Liver (tissue), 9 donors: ENCODE data around the gene UBL3. TPM values are rescaled to one million over a fixed set of nuclear protein-coding genes. Genes with fewer than 3 reads are reported as not detected.

Source experiments
- DNase-seq: peaks from one replicate; pipeline ENCODE4 v3.0.0-alpha.2; 2017; ENCODE audit warnings: low spot score
- H3K27ac ChIP-seq, 2 donors: one replicate each; pipeline ENCODE4 v1.7.0; 2013; ENCODE audit warnings: inconsistent platforms in 2 of 2, low read length in 2 of 2, control low read depth in 1 of 2, low read depth in 1 of 2, mild to moderate bottlenecking in 1 of 2
- H3K27me3 ChIP-seq, 4 donors: one replicate each; pipeline versions ENCODE4 v1.6.1 to v1.7.0; 2013; ENCODE audit warnings: low read length in 3 of 4, inconsistent platforms in 1 of 4, mild to moderate bottlenecking in 1 of 4, moderate library complexity in 1 of 4; ENCODE audit not compliant: control insufficient read depth in 4 of 4, insufficient read depth in 4 of 4
- H3K36me3 ChIP-seq, 4 donors: one replicate each; pipeline versions ENCODE4 v1.6.1 to v1.7.0; 2013; ENCODE audit warnings: low read length in 3 of 4, mild to moderate bottlenecking in 3 of 4, low read depth in 1 of 4, moderate library complexity in 1 of 4; ENCODE audit not compliant: control insufficient read depth in 4 of 4, insufficient read depth in 3 of 4
- H3K4me1 ChIP-seq, 4 donors: one replicate each; pipeline versions ENCODE4 v1.6.1 to v1.7.0; 2013; ENCODE audit warnings: low read length in 3 of 4, mild to moderate bottlenecking in 3 of 4, moderate library complexity in 1 of 4; ENCODE audit not compliant: control insufficient read depth in 4 of 4, insufficient read depth in 4 of 4
- H3K4me3 ChIP-seq, 3 donors: one replicate each; pipeline versions ENCODE4 v1.6.1 to v1.7.0; 2013; ENCODE audit warnings: low read length in 3 of 3, control low read depth in 1 of 3, low read depth in 1 of 3, mild to moderate bottlenecking in 1 of 3
- H3K9ac ChIP-seq, 2 donors: one replicate each; pipeline ENCODE4 v1.7.0; 2013; ENCODE audit warnings: low read length in 2 of 2, mild to moderate bottlenecking in 2 of 2, moderate library complexity in 2 of 2, control low read depth in 1 of 2, low read depth in 1 of 2
- H3K9me3 ChIP-seq, 4 donors: one replicate each; pipeline versions ENCODE4 v1.6.1 to v1.7.0; 2013; ENCODE audit warnings: low read length in 3 of 4; ENCODE audit not compliant: control insufficient read depth in 4 of 4
- EGR1 ChIP-seq, 2 donors: IDR thresholded peaks; 2 replicates each; pipeline ENCODE4 v1.6.1; 2016 to 2018; ENCODE audit warnings: antibody characterized with exemption in 2 of 2, low read depth in 2 of 2
- FOXA1 ChIP-seq: IDR thresholded peaks from 2 replicates; pipeline ENCODE4 v1.6.1; 2016; ENCODE audit warnings: antibody characterized with exemption
- FOXA2 ChIP-seq: IDR thresholded peaks from 2 replicates; pipeline ENCODE4 v1.6.1; 2016; ENCODE audit warnings: antibody characterized with exemption
- GABPA ChIP-seq, 2 donors: IDR thresholded peaks in 1 of 2; conservative IDR thresholded peaks in 1 of 2; 2 replicates each; pipeline ENCODE4 v1.6.1; 2016; ENCODE audit warnings: antibody characterized with exemption in 2 of 2, mild to moderate bottlenecking in 1 of 2, moderate library complexity in 1 of 2
- HNF4A ChIP-seq, 2 donors: conservative IDR thresholded peaks; 2 replicates each; pipeline ENCODE4 v1.6.1; 2016; ENCODE audit warnings: antibody characterized with exemption in 2 of 2, mild to moderate bottlenecking in 2 of 2
- HNF4G ChIP-seq: IDR thresholded peaks from 2 replicates; pipeline ENCODE4 v1.6.1; 2016; ENCODE audit warnings: antibody characterized with exemption
- JUND ChIP-seq, 2 donors: IDR thresholded peaks; 2 replicates each; pipeline ENCODE4 v1.6.1; 2016; ENCODE audit warnings: antibody characterized with exemption in 2 of 2
- NR2F2 ChIP-seq: IDR thresholded peaks from 2 replicates; pipeline ENCODE4 v1.6.1; 2016; ENCODE audit warnings: antibody characterized with exemption
- RAD21 ChIP-seq, 2 donors: IDR thresholded peaks; 2 replicates each; pipeline ENCODE4 v1.6.1; 2016; ENCODE audit warnings: antibody characterized with exemption in 2 of 2, mild to moderate bottlenecking in 2 of 2
- RXRA ChIP-seq, 2 donors: IDR thresholded peaks; 2 replicates each; pipeline ENCODE4 v1.6.1; 2017 to 2018; ENCODE audit warnings: antibody characterized with exemption in 2 of 2, mild to moderate bottlenecking in 1 of 2
- SP1 ChIP-seq: IDR thresholded peaks from 2 replicates; pipeline ENCODE4 v1.6.1; 2018; ENCODE audit warnings: antibody characterized with exemption, mild to moderate bottlenecking
- TAF1 ChIP-seq: conservative IDR thresholded peaks from 2 replicates; pipeline ENCODE4 v1.6.1; 2016; ENCODE audit warnings: antibody characterized with exemption, mild to moderate bottlenecking
- YY1 ChIP-seq: IDR thresholded peaks from 2 replicates; pipeline ENCODE4 v1.6.1; 2016; ENCODE audit warnings: antibody characterized with exemption, mild to moderate bottlenecking
- WGBS: extraction: QIAGEN DNeasy Blood & Tissue Kit; methylation state at CpG from one replicate; pipeline ENCODE4 v1.1.7; 2013; 5-methylcytosine and 5-hydroxymethylcytosine counted together
- polyA plus RNA-seq, 2 donors: library from polyadenylated mRNA; stranded (reverse) in 1 of 2; unstranded in 1 of 2; fragments of 200-250 nt in 1 of 2; fragments of >200 nt in 1 of 2; fragmentation: Nextera tagmentation in 1 of 2; extraction: Ambion mirVana in 1 of 2; gene quantifications; one replicate each; pipeline versions ENCODE4 v1.2.1 to v1.2.3, GENCODE V29; 2013 to 2015
- total RNA-seq, 2 donors: library from RNA; depleted of rRNA; stranded (reverse); fragments of >200 nt; gene quantifications; one replicate each; pipeline ENCODE4 v1.2.3, GENCODE V29; 2014
- TF ChIP-seq, protein P1 (sequence below): IDR thresholded peaks from 2 replicates; pipeline ENCODE4 v1.6.1; 2016; ENCODE audit warnings: antibody characterized with exemption
- TF ChIP-seq, protein P2 (sequence below): fragments of 150-350 bp; IDR thresholded peaks from 2 replicates; pipeline ENCODE4 v1.5.1; 2017; ENCODE audit warnings: improper control_type of control experiment, low read depth, low read length; ENCODE audit not compliant: missing input control
- TF ChIP-seq, protein P3 (sequence below): IDR thresholded peaks from 2 replicates; pipeline ENCODE4 v1.6.1; 2016; ENCODE audit warnings: antibody characterized with exemption, mild to moderate bottlenecking
- TF ChIP-seq, protein P4 (sequence below): IDR thresholded peaks from 2 replicates; pipeline ENCODE4 v1.6.1; 2016; ENCODE audit warnings: antibody characterized with exemption
- TF ChIP-seq, protein P5 (sequence below): IDR thresholded peaks from 2 replicates; pipeline ENCODE4 v1.6.1; 2016; ENCODE audit warnings: antibody characterized with exemption
- donor health status: healthy.
- donor health status: healthy.
- donor health status: healthy.
- donor health status: healthy.
- donor health status: healthy.

The UBL3 gene
- total and polyA plus RNA-seq, 4 donors = 13.9 to 21.3 (median 15.9) TPM

DNA sequence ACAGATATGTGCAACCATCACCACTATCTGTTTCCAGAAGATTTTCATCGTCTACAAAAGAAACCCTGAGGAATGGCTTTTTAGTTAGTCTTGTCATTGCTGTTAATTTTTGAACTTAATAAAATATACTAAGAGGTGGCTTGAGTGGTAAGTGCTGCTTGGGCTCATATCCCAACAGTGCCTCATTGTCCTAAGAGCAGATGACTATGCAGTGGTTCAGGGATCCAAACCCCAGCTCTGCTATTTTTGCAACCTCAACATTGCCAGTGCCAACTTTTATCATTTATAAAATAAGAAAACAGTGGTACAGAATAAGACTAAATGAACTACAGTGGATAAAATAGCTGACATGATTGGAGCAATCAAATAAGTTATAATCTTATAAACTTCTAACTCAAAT is 131.7 kb downstream of the UBL3 start:
- TF ChIP-seq NR2F2 = no peak
- TF ChIP-seq, protein P1, sequence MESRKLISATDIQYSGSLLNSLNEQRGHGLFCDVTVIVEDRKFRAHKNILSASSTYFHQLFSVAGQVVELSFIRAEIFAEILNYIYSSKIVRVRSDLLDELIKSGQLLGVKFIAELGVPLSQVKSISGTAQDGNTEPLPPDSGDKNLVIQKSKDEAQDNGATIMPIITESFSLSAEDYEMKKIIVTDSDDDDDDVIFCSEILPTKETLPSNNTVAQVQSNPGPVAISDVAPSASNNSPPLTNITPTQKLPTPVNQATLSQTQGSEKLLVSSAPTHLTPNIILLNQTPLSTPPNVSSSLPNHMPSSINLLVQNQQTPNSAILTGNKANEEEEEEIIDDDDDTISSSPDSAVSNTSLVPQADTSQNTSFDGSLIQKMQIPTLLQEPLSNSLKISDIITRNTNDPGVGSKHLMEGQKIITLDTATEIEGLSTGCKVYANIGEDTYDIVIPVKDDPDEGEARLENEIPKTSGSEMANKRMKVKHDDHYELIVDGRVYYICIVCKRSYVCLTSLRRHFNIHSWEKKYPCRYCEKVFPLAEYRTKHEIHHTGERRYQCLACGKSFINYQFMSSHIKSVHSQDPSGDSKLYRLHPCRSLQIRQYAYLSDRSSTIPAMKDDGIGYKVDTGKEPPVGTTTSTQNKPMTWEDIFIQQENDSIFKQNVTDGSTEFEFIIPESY = no peak
- TF ChIP-seq, protein P2, sequence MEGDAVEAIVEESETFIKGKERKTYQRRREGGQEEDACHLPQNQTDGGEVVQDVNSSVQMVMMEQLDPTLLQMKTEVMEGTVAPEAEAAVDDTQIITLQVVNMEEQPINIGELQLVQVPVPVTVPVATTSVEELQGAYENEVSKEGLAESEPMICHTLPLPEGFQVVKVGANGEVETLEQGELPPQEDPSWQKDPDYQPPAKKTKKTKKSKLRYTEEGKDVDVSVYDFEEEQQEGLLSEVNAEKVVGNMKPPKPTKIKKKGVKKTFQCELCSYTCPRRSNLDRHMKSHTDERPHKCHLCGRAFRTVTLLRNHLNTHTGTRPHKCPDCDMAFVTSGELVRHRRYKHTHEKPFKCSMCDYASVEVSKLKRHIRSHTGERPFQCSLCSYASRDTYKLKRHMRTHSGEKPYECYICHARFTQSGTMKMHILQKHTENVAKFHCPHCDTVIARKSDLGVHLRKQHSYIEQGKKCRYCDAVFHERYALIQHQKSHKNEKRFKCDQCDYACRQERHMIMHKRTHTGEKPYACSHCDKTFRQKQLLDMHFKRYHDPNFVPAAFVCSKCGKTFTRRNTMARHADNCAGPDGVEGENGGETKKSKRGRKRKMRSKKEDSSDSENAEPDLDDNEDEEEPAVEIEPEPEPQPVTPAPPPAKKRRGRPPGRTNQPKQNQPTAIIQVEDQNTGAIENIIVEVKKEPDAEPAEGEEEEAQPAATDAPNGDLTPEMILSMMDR = no peak
- TF ChIP-seq, protein P3, sequence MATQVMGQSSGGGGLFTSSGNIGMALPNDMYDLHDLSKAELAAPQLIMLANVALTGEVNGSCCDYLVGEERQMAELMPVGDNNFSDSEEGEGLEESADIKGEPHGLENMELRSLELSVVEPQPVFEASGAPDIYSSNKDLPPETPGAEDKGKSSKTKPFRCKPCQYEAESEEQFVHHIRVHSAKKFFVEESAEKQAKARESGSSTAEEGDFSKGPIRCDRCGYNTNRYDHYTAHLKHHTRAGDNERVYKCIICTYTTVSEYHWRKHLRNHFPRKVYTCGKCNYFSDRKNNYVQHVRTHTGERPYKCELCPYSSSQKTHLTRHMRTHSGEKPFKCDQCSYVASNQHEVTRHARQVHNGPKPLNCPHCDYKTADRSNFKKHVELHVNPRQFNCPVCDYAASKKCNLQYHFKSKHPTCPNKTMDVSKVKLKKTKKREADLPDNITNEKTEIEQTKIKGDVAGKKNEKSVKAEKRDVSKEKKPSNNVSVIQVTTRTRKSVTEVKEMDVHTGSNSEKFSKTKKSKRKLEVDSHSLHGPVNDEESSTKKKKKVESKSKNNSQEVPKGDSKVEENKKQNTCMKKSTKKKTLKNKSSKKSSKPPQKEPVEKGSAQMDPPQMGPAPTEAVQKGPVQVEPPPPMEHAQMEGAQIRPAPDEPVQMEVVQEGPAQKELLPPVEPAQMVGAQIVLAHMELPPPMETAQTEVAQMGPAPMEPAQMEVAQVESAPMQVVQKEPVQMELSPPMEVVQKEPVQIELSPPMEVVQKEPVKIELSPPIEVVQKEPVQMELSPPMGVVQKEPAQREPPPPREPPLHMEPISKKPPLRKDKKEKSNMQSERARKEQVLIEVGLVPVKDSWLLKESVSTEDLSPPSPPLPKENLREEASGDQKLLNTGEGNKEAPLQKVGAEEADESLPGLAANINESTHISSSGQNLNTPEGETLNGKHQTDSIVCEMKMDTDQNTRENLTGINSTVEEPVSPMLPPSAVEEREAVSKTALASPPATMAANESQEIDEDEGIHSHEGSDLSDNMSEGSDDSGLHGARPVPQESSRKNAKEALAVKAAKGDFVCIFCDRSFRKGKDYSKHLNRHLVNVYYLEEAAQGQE = no peak
- no peak for TF ChIP-seq GABPA (IDR thresholded peaks at IDR 0.05 in 1 of 2, conservative IDR thresholded peaks at IDR 0.05 in 1 of 2)
- TF ChIP-seq EGR1 (IDR thresholded peaks at IDR 0.05; ENCODE audit: low read depth in 2 of 2) = no peak
- no peak for TF ChIP-seq SP1
- TF ChIP-seq RAD21 (IDR thresholded peaks at IDR 0.05) = no peak
- TF ChIP-seq TAF1 = no peak
- TF ChIP-seq RXRA (IDR thresholded peaks at IDR 0.05) = no peak
- TF ChIP-seq, protein P4, sequence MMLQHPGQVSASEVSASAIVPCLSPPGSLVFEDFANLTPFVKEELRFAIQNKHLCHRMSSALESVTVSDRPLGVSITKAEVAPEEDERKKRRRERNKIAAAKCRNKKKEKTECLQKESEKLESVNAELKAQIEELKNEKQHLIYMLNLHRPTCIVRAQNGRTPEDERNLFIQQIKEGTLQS = no peak
- TF ChIP-seq JUND (IDR thresholded peaks at IDR 0.05) = no peak
- TF ChIP-seq YY1 = no peak
- no peak for TF ChIP-seq FOXA2
- TF ChIP-seq HNF4G = no peak
- TF ChIP-seq, protein P5, sequence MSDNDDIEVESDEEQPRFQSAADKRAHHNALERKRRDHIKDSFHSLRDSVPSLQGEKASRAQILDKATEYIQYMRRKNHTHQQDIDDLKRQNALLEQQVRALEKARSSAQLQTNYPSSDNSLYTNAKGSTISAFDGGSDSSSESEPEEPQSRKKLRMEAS = no peak
- H3K36me3 ChIP-seq = no peaks in the 10 kb centered on the region
- WGBS = 82% methylated on average over 1 of the region's 1 CpG
- H3K9me3 ChIP-seq = peaks cover 0 to 5% (median 4%) of the 10 kb centered on the region in 4 donors
- H3K27ac ChIP-seq = no peak overlapping the region
- H3K27me3 ChIP-seq = no peaks in the 10 kb centered on the region
- no peaks in the 10 kb centered on the region for H3K4me1 ChIP-seq
- no peak overlapping the region for H3K4me3 ChIP-seq
- H3K9ac ChIP-seq = no peak overlapping the region
- DNase-seq = no peak

DNA sequence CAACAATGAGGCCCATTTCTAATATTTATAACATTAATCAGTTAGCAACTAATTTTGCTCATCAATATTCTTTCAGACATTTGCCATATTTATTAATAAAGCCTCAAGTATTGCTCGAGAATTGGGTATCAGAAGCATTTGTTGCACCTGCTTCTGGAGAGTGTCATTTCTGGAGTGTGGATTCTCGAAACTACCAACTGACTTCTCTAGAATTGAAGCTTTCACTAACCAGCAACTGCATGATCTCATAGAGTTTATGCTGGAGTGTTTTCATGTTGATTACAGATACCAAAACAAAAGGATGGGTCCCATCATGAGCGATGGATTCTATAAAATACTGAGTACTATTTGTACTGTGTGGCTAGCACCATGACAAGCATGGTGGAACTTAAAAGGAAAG is 133.9 kb downstream of the UBL3 start:
- H3K27ac ChIP-seq = no peak overlapping the region
- H3K4me3 ChIP-seq = no peak overlapping the region
- peaks cover 0 to 4% (median 0%) of the 10 kb centered on the region in 4 donors for H3K27me3 ChIP-seq
- H3K9ac ChIP-seq = no peak overlapping the region
- H3K4me1 ChIP-seq = no peaks in the 10 kb centered on the region
- DNase-seq = no peak
- TF ChIP-seq NR2F2 (no peak), GABPA (IDR thresholded peaks at IDR 0.05 in 1 of 2, conservative IDR thresholded peaks at IDR 0.05 in 1 of 2) (no peak), HNF4A (conservative IDR thresholded peaks at IDR 0.05) (no peak), SP1 (no peak), EGR1 (IDR thresholded peaks at IDR 0.05; ENCODE audit: low read depth in 2 of 2) (no peak), FOXA1 (no peak)
- TF ChIP-seq, protein P1 = no peak
- TF ChIP-seq, protein P5 = no peak
- TF ChIP-seq, protein P2 = no peak
- H3K36me3 ChIP-seq = no peaks in the 10 kb centered on the region
- H3K9me3 ChIP-seq = peaks cover 0 to 5% (median 4%) of the 10 kb centered on the region in 4 donors
- 92% methylated on average over 3 of the region's 3 CpGs for WGBS
